K562 (cell line): ENCODE results near the gene AUNIP. TPM values are rescaled to one million over a fixed set of nuclear protein-coding genes. Genes with fewer than 3 reads are reported as not detected.

Source experiments
- AFF4 ChIP-seq: sonication (generic); formaldehyde crosslinking; IDR thresholded peaks from 2 replicates; pipeline ENCODE4 v1.8.0; 2023; ENCODE audit warnings: mild to moderate bottlenecking, missing genetic modification reagents
- BRCA1 ChIP-seq, 2 experiments: fragments of 450-650 bp in 1 of 2; sonication (generic) in 1 of 2; formaldehyde crosslinking in 1 of 2; IDR thresholded peaks; 2 replicates each; pipeline versions ENCODE4 v1.5.0 to v1.6.1; 2017 to 2020; ENCODE audit warnings: mild to moderate bottlenecking in 1 of 2, missing genetic modification reagents in 1 of 2
- BRD9 ChIP-seq: fragments of 450-650 bp; IDR thresholded peaks from 2 replicates; pipeline ENCODE4 v1.6.1; 2018; ENCODE audit warnings: low read depth; ENCODE audit not compliant: partially characterized antibody
- FOS ChIP-seq: IDR thresholded peaks from 3 replicates; pipeline ENCODE4 v1.6.1; 2011; ENCODE audit not compliant: insufficient read length; ENCODE audit errors: extremely low read depth
- FOXK1 ChIP-seq: sonication (generic); formaldehyde crosslinking; IDR thresholded peaks from 2 replicates; pipeline ENCODE4 v1.8.0; 2022; ENCODE audit warnings: missing genetic modification reagents, mild to moderate bottlenecking, borderline replicate concordance
- HMBOX1 ChIP-seq: sonication (generic); IDR thresholded peaks from 2 replicates; pipeline ENCODE4 v1.6.1; 2016
- ILK ChIP-seq: fragments of 450-650 bp; IDR thresholded peaks from 2 replicates; pipeline ENCODE4 v1.6.1; 2016; ENCODE audit warnings: missing genetic modification characterization, low read depth, mild to moderate bottlenecking, missing compliant biosample characterization, moderate library complexity, borderline replicate concordance
- KAT2B ChIP-seq: IDR thresholded peaks from one replicate; pipeline ENCODE4 v1.6.1; 2012; ENCODE audit warnings: low read depth, mild to moderate bottlenecking, control low read depth, inconsistent platforms, low read length, moderate library complexity
- KDM4B ChIP-seq, 2 experiments: fragments of 450-650 bp in 1 of 2; sonication (generic) in 1 of 2; IDR thresholded peaks; 2 replicates each; pipeline ENCODE4 v1.6.1; 2016 to 2017; ENCODE audit warnings: borderline replicate concordance in 2 of 2, antibody characterized with exemption in 1 of 2, low read depth in 1 of 2, mild to moderate bottlenecking in 1 of 2
- LCOR ChIP-seq: sonication (generic); formaldehyde crosslinking; IDR thresholded peaks from 2 replicates; pipeline ENCODE4 v1.8.0; 2022; ENCODE audit warnings: mild to moderate bottlenecking, missing genetic modification reagents
- MTA1 ChIP-seq: fragments of 450-650 bp; IDR thresholded peaks from 2 replicates; pipeline ENCODE4 v1.6.1; 2017; ENCODE audit warnings: borderline replicate concordance
- NEUROD1 ChIP-seq: fragments of 150-350 bp; IDR thresholded peaks from 2 replicates; pipeline ENCODE4 v1.6.1; 2014; ENCODE audit warnings: borderline replicate concordance, low read length, low read depth; ENCODE audit not compliant: partially characterized antibody
- NR1H2 ChIP-seq: sonication (generic); formaldehyde crosslinking; IDR thresholded peaks from 2 replicates; pipeline ENCODE4 v1.4.0; 2020; ENCODE audit warnings: mild to moderate bottlenecking, missing genetic modification reagents
- PKNOX1 ChIP-seq: fragments of 450-650 bp; IDR thresholded peaks from 2 replicates; pipeline ENCODE4 v1.6.1; 2016
- RUNX1 ChIP-seq: sonication (generic); IDR thresholded peaks from 2 replicates; pipeline ENCODE4 v1.6.1; 2016; ENCODE audit warnings: antibody characterized with exemption, low read depth
- SMC3 ChIP-seq: conservative IDR thresholded peaks from 2 replicates; pipeline ENCODE4 v1.6.1; 2011; ENCODE audit warnings: low read depth, low read length, improper control_type of control experiment; ENCODE audit not compliant: insufficient read depth
- SNRNP70 ChIP-seq: fragments of 200-400 bp; formaldehyde crosslinking; optimal IDR thresholded peaks from 2 replicates; pipeline ENCODE3; 2017; ENCODE audit warnings: low read depth, low read length
- SREBF2 ChIP-seq: sonication (generic); formaldehyde crosslinking; IDR thresholded peaks from 2 replicates; pipeline ENCODE4 v1.4.0; 2020; ENCODE audit warnings: mild to moderate bottlenecking, missing genetic modification reagents
- SRSF1 ChIP-seq: fragments of 200-400 bp; formaldehyde crosslinking; IDR thresholded peaks from 2 replicates; pipeline ENCODE4 v1.6.1; 2017; ENCODE audit warnings: mild to moderate bottlenecking, low read depth, low read length, moderate library complexity
- ZC3H11A ChIP-seq: IDR thresholded peaks from 2 replicates; pipeline ENCODE4 v1.6.1; 2012; ENCODE audit warnings: low read depth, low read length, improper control_type of control experiment
- ZNF12 ChIP-seq: sonication (generic); formaldehyde crosslinking; IDR thresholded peaks from 2 replicates; pipeline ENCODE4 v1.4.0; 2020; ENCODE audit warnings: mild to moderate bottlenecking, missing genetic modification reagents
- ZNF239 ChIP-seq: fragments of 250-450 bp; sonication (Bioruptor Pico); IDR thresholded peaks from 2 replicates; pipeline ENCODE4 v1.4.0; 2020; ENCODE audit warnings: mild to moderate bottlenecking
- ZNF280A ChIP-seq: fragments of 450-650 bp; IDR thresholded peaks from 2 replicates; pipeline ENCODE4 v1.6.1; 2018; ENCODE audit warnings: mild to moderate bottlenecking, low read depth; ENCODE audit not compliant: partially characterized antibody
- polyA plus RNA-seq, 8 experiments: library from polyadenylated mRNA; depleted of rRNA in 4 of 8; stranded (reverse) in 5 of 8; unstranded in 3 of 8; fragments of >200 nt; fragmentation: Nextera tagmentation in 2 of 8; fragmentation: Illumina TruSeq in 1 of 8; extraction: Ambion mirVana in 2 of 8; extraction: Trizol in 1 of 8; gene quantifications; 2 replicates each; pipeline versions ENCODE4 v1.2.1 to v1.2.3, GENCODE V29; 2011 to 2014; ENCODE audit warnings: inconsistent platforms in 1 of 8, missing spikeins in 1 of 8
- total RNA-seq, 7 experiments: library from RNA; depleted of rRNA in 6 of 7; stranded (reverse); fragments of >200 nt in 6 of 7; fragmentation: Illumina TruSeq in 2 of 7; extraction: Trizol in 2 of 7; gene quantifications; 2 replicates each; pipeline versions ENCODE4 v1.2.1 to v1.2.3, GENCODE V29; 2011 to 2021; ENCODE audit warnings: low replicate concordance in 1 of 7

The AUNIP gene
- total and polyA plus RNA-seq, 9 of the 15 experiments (the other 6 are each of a cell fraction or from before 2014, with no cell fraction given): 12.1 to 53.8 (median 47.1) TPM

- no peak for TF ChIP-seq AFF4 (CRISPR knock-in tag)
- TF ChIP-seq ZNF280A: no peak
- TF ChIP-seq ILK: no peak
- no peak for TF ChIP-seq NEUROD1
- TF ChIP-seq KDM4B (IDR thresholded peaks at IDR 0.05; ENCODE audit: borderline replicate concordance in 2 of 2, low read depth in 1 of 2): no peak
- TF ChIP-seq HMBOX1: no peak
- TF ChIP-seq SREBF2 (CRISPR knock-in tag): 0 out of 2 replicates have a peak, but pooled peaks have one; percentile 28
- TF ChIP-seq SNRNP70: peak; percentile 11
- TF ChIP-seq FOS: no peak
- TF ChIP-seq RUNX1: no peak
- TF ChIP-seq FOXK1 (CRISPR knock-in tag): no peak
- no peak for TF ChIP-seq LCOR (CRISPR knock-in tag)
- no peak for TF ChIP-seq SRSF1
- TF ChIP-seq MTA1: no peak
- TF ChIP-seq SMC3: no peak
- TF ChIP-seq ZC3H11A: no peak
- no peak for TF ChIP-seq PKNOX1
- TF ChIP-seq NR1H2: no peak
- no peak for TF ChIP-seq BRD9
- no peak for TF ChIP-seq KAT2B
- no peak for TF ChIP-seq BRCA1 (IDR thresholded peaks at IDR 0.05)
- peak; percentile 16; the same call in 1 of the 2 replicates for TF ChIP-seq BRCA1 (CRISPR knock-in tag; IDR thresholded peaks at IDR 0.05)
- TF ChIP-seq ZNF239 (CRISPR knock-in tag): no peak
- no peak for TF ChIP-seq ZNF12 (CRISPR knock-in tag)
Observed at GRCh38 chr1:25821112-25821476, 38.2 kb downstream of the AUNIP start (continued).
